HG03135 (cell line): ENCODE measurements around the gene PBX1.

Experiments
- ATAC-seq: cut with Tn5 transposase; IDR thresholded peaks from one replicate; pipeline ENCODE4 v1.9.1; 2021; ENCODE audit warnings: mild to moderate bottlenecking, moderate library complexity; ENCODE audit not compliant: unreplicated experiment

PBX1 gene

DNA sequence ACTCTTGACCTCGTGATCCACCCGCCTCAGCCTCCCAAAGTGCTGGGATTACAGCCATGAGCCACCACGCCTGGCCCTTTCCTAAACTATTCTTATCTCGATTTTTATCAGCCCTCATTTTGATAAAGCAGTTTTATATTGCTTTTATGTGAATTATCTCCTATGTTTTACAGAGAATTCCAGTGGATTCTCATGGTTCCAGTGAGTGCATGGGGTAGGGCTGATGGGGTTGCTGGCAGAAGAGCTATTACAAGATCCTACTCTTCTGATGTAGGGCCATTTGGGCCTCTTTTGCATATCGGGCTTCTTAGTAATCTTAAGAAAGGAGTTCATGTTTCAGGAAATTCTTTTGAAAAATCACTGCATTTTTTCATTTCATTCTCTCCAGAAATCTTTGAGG, 187.6 kb downstream of the PBX1 start:
- ATAC-seq, result no peak

DNA sequence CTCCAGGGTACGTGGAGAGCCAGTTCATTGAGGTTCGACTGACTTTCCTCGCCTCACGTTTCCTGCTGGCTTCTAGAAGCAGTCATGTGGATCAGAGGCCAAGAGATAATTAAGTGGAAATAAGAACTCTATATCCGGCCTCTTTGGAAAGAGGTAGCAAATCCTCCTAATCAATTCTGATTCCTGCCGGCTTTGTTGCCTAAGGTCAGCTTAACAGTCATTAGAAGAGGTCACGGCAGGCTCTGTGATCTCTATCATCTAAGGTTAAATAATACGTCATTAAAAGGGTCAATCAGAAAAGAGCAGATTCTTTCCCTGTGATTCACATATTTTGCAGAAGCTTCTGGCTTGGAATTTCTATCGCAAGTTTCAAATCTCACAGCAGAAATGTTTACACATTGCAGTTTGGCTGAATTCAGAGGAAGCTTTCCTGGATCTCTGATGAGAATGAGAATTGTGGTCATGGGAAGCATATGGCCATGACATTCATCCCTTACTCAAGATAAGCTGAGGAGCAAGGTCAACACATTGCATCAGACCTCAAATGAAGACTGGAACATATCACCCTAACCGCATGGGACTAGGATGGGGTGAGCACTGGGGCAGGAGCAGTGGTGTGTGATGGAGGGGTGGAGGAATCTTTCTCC, 189.4 kb downstream of the PBX1 start:
- ATAC-seq, result no peak

DNA sequence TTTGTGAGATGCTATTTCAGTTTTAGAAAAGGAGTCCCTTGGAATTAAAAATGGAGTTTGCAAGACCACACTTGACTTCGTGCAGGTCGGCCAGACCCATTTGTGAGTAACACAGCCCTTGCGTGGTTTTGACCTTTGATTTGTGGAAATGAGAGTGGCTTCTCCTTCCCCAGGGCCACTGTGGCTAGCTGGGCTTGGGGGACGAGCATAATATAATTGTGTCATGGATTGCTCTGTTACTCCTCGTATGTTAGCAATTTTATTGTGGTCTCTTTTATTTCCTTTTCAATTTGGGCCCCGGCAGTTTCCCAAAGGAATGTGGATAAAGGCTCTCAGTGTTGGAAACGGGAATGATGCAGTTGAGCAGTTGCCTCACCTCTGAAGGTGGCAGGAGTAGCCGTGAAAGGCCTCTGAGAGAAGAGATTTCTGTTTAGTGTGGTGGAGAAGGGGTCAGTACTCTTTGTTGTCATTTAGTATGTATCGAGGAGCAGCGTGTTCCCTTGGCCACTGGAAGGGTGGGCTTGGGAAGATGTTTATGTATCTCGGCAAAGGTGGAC, 194.6 kb downstream of the PBX1 start:
- no peak for ATAC-seq

DNA sequence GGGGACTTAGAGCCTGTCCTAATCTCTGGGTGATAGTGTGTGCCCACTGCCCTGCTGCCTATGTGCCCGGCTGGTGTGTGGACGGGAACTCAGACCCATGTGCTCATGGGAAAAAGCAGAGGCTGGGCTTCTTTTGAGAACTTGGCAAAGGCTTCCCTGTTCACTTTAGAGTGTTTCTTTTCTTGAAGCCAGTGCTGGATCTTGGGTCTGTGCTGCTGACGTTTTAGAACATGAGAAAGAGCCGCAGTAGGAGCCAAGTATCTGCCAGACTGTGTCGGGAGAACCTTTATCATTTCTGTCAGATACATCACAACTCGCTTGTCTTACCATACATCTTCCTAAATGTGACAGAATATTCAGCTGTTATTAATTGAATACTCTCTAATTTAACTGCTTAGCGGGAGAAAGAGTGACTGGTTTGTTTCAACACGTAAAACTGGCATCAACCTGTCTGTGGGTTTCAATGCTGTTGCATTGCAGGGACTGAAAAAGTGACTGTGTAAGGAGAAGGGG, 195.2 kb downstream of the PBX1 start:
- ATAC-seq, result no peak

DNA sequence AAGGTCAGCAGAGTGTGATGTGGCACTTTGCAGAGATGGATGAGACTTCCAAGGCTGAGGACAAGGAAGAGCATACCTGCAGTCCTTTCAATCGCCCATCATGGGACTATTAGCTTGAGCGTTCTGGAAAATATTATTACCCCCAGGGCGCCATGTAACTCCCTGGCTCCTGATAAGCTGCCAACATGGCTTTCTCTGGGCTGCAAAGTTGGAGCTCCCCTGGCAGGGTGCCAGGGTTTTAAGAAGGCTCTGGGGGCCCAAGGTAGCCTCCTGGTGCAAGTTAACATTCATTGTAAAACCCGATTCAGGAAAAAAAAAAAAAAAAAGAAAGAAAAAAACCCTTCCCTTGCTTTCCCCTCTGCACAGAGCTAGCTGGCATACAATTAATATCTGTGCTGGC, 196.7 kb downstream of the PBX1 start:
- no peak for ATAC-seq

DNA sequence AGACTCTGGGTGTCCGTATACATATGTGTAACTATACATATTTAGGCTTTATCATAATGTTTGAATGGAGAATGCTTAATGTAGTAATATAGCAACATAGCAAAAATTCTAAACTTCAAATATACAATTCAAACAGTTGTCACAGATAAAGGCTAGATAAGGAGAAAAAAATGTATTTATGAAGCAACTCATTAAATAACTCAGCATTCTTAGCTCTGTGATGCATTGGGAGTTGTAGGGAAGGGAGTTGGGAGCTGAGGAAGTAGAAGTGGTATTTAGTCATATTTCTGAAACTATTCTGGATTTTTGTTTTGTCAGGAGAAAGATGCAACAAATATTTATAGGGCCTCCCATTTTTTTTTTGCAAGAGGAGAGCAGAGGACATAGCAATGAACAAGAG, 197.8 kb downstream of the PBX1 start:
- no peak for ATAC-seq

DNA sequence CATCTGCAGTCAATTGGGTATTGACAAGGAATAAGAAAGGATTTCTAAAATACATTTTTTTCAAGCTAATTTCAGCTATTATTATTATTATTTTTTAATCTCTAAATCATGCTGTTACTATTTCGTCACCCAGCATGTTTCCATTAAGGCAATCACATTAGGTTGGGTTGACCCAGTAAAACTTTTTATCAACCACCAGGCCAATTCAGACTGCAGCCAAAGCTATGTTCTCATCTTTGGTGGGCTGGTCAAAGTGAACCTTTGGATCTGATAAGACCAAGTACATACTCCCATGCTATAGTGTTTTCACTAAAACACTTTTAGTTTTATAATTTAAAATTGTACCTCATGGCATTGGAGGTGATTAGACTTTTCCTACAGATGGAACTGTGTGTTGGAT, 198.6 kb downstream of the PBX1 start:
- no peak for ATAC-seq

DNA sequence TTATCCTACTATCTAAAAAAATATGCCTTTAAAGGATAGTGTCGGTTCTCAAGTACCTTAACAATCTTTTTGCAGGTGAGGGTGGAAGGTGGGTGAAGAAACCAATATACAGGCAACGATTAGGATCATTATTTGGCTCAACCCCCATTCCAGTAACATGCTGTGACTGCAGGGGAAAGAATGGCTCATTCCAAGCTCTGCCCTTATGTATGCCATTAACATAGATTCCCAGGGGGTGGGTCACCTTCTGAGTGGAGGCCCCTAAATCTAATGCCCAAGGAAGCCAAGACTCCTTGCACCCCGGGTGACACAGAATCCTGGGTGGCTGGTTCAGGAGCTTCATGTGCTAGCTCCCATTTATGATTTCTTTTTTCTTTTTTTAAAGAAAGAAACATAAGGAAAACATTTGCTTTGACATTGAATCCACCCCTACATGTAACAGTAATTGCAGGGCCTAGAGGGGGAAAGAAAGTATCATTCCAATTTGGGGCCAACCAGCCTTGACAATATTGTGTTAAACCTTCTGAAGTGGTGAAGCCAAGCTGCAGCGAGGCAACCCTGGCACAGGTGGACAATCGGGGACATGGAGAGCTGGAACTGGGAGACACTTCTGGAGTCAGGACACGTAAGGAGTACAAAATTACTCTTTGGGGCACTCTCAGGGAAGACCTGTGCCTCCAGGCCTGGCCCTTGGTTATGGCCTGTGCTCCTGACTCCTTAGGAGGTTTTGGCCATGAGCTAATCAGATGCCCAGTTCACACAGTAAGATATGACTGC, 200.3 kb downstream of the PBX1 start:
- ATAC-seq, result no peak

DNA sequence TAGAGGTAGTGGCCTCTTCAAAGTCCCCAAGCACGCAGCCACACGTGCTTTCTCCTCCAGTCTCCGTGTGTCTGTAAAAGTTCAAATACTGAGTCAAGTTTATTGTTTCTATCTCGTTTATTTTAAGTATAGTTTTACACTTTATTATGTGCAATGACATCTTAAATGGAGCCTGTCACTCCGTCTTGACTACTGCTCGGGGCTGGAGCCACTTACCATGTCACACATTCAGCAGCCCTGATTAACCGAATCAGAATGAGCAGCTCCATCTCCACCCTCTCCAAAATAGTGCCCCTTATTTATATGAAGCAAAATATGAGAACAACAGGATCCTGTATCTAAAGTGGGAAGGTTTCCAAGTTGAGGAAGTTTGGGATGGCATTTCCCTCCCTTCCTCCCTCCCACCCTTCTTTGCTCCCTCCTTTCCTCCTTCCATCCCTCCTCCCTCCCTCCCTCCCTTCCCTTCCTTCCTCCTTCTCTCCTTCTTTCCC, 201.0 kb downstream of the PBX1 start:
- ATAC-seq, result no peak

DNA sequence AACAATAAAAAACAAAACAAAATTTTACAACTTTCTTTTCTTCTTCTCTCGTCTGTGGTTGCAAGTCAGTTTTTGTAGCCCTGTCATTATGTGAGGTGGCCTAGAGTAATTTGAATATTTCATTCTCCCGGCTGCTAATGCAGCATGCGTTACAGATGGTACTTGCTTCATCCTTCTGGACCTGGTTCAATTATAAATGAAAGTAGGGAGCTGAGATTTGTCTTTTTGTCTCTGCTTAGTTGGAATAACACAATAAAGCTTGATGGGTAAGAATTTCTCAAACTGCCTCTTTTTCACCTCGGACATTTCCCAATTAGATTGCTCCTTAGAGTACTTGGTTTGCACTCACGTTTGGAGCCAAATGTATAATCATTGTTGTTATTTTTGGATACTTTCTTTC, 201.6 kb downstream of the PBX1 start:
- ATAC-seq, result no peak

DNA sequence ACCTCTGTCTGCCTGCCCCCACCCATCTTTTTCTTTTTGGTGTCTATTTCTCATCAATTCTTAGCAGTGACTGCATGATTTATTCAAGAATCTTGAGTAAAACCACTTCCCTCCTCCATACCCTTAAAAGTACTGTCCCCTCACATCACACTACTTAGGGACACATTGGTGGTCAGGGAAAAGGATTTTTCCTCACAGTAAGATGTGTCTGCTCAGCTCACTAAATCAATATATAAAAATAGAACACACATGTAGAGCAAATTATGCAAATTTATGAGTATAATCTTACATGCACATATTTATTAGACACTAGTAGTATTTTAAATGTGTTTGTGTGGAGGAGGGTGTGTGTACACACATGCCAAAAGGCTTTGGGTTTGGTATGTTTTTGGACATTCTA, 202.0 kb downstream of the PBX1 start:
- no peak for ATAC-seq

DNA sequence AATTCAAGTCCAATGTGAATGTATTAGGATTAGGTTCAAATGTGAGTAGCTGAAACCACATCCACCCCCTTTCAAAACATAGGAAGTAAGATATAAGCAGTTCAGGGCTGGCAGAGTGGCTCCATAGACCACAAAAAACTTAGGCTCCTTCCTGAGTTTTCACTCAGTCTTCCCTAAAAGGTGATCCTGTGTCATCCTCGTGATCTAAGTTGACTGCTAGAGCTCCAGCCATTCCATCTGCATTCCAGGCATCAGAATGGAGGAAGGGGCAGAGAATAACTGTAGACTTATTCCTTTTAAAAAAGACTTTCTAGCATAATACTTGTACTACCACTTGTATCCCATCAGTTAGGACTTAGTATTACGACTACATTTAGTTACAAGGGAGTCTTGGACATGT, 204.1 kb downstream of the PBX1 start:
- no peak for ATAC-seq

DNA sequence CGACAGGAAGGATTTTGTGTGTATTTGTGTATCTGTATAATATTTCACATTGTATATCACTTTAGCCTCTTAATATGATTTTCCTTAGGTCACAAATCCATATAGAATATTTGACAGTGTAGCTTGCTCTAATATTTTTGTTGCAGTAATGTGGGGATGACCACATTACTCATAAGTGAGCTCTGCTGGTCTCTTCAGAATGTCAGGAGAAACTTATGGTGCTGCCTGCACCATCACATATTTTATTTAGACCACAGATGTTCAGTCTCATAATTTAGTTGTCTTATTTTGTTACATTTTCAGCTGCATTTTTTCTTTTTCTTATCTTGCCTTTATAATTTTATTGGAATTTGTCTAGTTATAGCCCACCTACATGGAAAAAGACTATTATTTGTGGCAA, 205.3 kb downstream of the PBX1 start:
- no peak for ATAC-seq

DNA sequence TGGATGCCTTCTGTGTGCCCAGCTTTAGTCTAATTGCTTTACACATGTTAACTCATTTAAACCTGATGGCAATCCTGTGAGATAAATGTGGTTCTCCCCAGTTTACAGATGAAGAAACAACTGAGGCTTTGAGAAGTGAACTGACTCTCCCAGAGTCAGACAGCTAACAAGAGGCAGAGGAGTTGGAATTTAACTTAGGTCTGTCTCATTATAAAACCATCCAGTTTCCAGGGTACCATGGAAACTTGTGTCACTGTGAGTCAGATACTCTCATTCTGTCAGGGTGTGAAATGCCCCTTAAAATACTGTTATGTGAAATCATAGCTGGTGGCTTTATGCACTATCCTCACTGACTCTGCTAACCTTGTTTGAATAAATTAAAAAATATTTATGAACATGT, 206.6 kb downstream of the PBX1 start:
- ATAC-seq, result no peak

DNA sequence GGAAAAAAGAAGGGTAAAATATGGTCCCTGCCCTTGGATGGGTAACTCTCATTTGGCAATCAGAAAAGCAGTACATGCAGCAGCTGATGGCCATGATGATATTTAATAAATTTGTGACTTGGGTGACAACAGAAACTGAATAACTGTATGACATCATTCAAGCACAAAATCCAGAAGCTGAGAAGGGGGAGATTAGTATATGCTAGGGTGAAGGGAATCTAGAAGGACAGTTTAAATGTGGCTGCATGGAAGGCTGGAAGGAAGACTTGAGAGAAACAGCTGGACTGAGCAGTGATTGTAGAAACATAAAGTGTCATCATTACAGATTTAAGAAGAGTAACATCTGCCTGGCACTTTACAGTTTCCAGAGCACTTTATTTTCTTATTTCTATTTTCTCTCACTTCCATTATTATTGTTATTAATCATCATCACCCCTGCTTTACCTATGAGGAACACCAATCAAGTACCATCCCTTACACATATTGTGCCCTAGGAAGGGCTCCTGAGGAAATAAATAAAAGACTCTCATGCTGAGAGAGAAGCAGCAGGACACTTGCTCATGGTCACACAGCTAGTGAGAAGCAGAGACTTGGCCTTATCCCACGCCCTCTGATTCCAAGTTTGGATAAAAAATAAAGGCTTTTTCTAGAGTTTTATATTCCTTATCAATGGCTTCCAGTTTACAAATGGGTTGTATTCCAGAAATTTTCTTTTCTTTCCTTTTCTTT, 207.2 kb downstream of the PBX1 start:
- no peak for ATAC-seq

DNA sequence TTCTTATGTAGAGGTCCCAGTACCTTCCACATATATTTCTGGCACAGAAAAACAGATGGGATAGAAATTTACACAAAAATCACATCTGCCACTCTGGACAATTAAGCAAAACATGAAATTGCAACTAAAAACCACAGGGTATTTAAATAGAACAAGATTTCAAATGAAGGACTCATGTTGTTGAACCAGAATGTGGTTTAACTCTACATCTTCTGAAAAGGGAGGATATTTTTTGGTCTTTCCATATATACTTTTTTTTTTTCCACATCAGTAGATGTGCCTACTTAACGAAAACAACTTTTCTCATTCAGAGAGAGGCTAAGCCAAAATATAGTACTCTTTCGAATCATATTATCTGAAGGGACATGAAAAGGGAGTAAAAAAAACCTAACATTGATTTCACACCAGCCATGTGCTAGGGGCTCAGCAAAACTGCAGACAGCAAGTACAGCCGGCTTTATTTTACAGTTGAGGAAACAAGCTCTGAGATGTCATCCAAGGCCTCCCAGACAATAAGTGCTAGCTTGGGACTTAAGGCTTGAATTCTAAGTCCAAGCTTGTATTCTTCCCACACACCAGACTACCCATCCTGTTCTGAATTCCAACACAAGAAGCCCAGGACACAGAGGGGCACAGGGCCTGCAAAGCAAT, 208.9 kb downstream of the PBX1 start:
- no peak for ATAC-seq

DNA sequence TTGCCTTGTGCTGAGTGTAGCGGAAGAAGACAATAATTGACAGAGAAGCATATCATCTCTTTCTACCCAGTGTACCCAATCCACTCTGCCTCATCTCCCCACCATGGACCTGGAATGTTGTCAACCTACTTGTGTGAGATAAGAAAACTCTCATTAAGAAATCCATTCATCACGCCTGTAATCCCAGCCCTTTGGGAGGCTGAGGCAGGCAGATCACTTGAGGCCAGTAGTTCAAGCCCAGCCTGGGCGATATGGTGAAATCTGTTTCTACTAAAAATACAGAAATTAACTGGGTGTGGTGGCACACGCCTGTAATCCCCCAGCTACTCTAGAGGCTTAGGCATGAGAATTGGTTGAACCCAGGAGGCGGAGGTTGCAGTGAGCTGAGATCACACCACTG, 209.6 kb downstream of the PBX1 start:
- no peak for ATAC-seq

DNA sequence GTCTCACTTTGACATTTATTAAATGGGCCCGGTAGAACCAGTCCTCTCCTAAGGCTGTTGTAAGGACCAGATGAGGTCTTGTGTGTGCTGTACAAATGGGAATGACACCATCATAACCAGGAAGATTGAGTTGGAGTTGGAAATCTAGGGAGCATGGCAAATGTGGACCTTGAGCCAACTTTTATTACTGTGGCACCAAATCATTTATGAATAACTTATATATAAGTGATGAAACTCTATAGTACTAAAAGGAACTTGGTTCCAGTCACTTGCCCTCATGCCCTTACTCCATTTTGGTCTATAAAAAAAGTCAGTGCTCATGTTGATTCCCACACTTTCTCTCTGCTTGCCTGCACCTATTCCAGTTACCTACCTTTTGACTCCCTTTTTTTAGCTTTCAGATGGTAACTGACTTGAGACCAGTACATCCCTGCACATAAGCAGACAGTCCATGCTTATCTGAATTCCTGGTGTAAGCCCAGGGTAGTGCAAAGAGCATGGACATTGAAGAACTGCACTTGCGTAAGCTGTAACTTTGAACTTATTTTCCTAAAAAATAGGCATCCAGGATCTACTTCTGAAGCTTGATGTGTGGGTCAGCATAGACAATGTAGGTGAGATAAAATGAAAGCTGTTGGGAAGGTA, 210.6 kb downstream of the PBX1 start:
- no peak for ATAC-seq

DNA sequence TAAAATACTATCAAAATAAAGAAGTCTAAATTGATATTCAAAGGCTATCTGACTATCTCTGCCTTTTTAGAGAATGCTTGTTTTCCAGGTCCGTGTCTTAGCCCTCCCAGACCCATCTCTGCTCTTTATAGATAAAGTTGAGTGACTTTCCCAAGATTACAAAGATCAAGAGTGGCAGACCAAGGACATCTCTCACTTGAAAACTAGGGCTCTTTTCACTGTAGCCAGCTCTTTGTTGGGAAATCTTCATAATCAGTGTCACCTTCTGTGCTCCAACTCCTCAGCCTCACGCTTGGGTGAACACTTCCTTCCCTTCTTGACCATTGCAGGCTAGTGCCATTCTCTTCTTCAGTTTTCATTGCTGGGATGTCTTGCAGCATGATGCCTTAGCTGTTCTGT, 211.1 kb downstream of the PBX1 start:
- no peak for ATAC-seq

DNA sequence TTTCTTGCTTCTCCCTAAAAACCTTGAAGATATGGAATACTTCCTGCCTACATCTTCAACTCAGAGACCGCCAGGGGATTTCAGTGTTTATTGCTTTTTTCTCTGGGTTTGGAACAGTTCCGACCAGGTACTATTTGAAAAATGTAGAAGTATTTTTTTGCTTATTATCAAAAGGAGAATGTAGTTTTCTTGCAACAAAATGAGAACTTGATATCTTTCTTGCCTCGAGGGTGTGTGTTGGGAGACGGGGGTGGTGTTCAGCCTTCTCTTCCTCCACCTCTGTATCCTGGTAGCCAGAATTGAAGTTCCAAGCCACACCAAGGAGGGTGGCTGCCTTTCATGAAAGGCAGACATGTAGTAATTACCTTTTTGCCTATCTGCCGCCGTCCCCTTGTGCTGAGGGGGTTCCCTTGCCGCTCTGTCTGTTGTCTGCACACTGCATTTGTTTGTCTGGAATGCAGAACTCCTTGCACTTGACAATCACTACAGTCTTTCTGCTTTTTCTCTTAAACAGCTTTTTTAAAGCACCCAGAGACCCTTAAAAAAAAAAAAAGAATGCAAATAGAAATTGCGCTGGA, 212.1 kb downstream of the PBX1 start:
- no peak for ATAC-seq
